ENCODE results near the gene IKBIP. TPM values are rescaled to one million over a fixed set of nuclear protein-coding genes. Genes with fewer than 3 reads are reported as not detected.

IKBIP gene
- total RNA-seq, 1 experiment from 2014 or later: 16.5 TPM

- Histone ChIP-seq H4K20me1 (ENCODE audit: control insufficient read depth, insufficient read depth, insufficient read length) (no peaks in the 10 kb centered on the region), H3K4ac (ENCODE audit: low read depth, low read length) (no peak overlapping the region), H3K4me1 (ENCODE audit: insufficient read depth, low read length) (no peaks in the 10 kb centered on the region), H4K5ac (ENCODE audit: insufficient read length, low read depth, low read length) (no peak overlapping the region), H2BK15ac (ENCODE audit: low read depth, low read length) (no peak overlapping the region), H3K79me1 (ENCODE audit: insufficient read depth, low read depth, low read length, poor library complexity, severe bottlenecking) (no peaks in the 10 kb centered on the region), H3K9me3 (ENCODE audit: control insufficient read depth, low read depth, low read length) (no peaks in the 10 kb centered on the region), H3K18ac (ENCODE audit: insufficient read length, low read depth, low read length) (no peak overlapping the region), H2AK5ac (ENCODE audit: insufficient read length, low read length) (no peak overlapping the region), H3K4me2 (ENCODE audit: insufficient read depth, insufficient read length, low read length) (peak overlapping the region; percentile 88), H3K14ac (ENCODE audit: insufficient read depth, low read length) (no peak overlapping the region), H3K9ac (ENCODE audit: extremely low read depth, insufficient read length, low read length) (peak overlapping the region; percentile 59), H2BK5ac (ENCODE audit: insufficient read length, low read length) (no peak overlapping the region), H3K56ac (ENCODE audit: insufficient read length, low read depth, low read length) (no peak overlapping the region), H4K91ac (ENCODE audit: insufficient read length, low read depth, low read length) (no peak overlapping the region), H3K79me2 (ENCODE audit: insufficient read depth, low read length) (peaks cover 26% of the 10 kb centered on the region; the same call in 1 of the 2 replicates), H2BK120ac (ENCODE audit: low read depth, low read length, poor library complexity, severe bottlenecking) (no peak overlapping the region), H3K23me2 (ENCODE audit: insufficient read length, low read depth, low read length, poor library complexity, severe bottlenecking) (peaks cover 3% of the 10 kb centered on the region), H2AFZ (ENCODE audit: low read length) (no peak overlapping the region), H2BK12ac (ENCODE audit: insufficient read length, low read depth, low read length) (no peak overlapping the region), H2BK20ac (ENCODE audit: low read depth, low read length, poor library complexity, severe bottlenecking) (no peak overlapping the region), H3K23ac (ENCODE audit: insufficient read length, low read depth, low read length) (no peak overlapping the region), H4K8ac (replicated peaks; ENCODE audit: insufficient read length, low read depth, low read length) (no peak overlapping the region), H3K27ac (ENCODE audit: insufficient read length, low read depth, low read length) (no peak overlapping the region), H3K27me3 (ENCODE audit: insufficient read depth, low read length) (no peaks in the 10 kb centered on the region), H3T11ph (ENCODE audit: low read length) (no peak overlapping the region)
- peak overlapping the region; percentile 90 to 91 for H3K4me3 Mint-ChIP-seq
- H3K9me3 Mint-ChIP-seq: peaks cover 2% of the 10 kb centered on the region in 2 experiments; a peak in 1 of 5 replicates
- peak overlapping the region in 1 of 3 experiments; percentile 83; a peak in 2 of 7 replicates for H3K27ac Mint-ChIP-seq
- no peak for TF ChIP-seq CTCF (conservative IDR thresholded peaks at IDR 0.05)
- no CpG with 5 or more reads among the region's 3 CpGs for WGBS (ENCODE audit: extremely low coverage, insufficient read length, low lambda C conversion rate)
- no peak for DNase-seq
- H3K4me1 Mint-ChIP-seq: peaks cover 16 to 21% of the 10 kb centered on the region in 2 experiments
- peaks cover 50 to 61% (median 59%) of the 10 kb centered on the region in 3 experiments for H3K36me3 Mint-ChIP-seq (ENCODE audit: insufficient read depth in 1 of 3, low read depth in 3 of 3)
- H3K27me3 Mint-ChIP-seq (ENCODE audit: low read depth): no peaks in the 10 kb centered on the region
Observed at GRCh38 chr12:98595243-98595988, 49.2 kb downstream of the IKBIP start.

Data from H9 (cell line).